GM18517 (cell line): ENCODE data around the gene C2orf81.

Experiments used
- ATAC-seq: cut with Tn5 transposase; IDR thresholded peaks from one replicate; pipeline ENCODE4 v1.9.1; 2021; ENCODE audit warnings: mild to moderate bottlenecking, moderate library complexity; ENCODE audit not compliant: unreplicated experiment

C2orf81 gene

GRCh38 chr2:74364533-74365505 lies 56.6 kb downstream of the C2orf81 start:
- no peak for ATAC-seq
